Ishikawa (cell line): ENCODE results near the gene IRAK1.

Source experiments
- EP300 ChIP-seq: IDR thresholded peaks from 2 replicates; pipeline ENCODE4 v1.6.1; 2012; ENCODE audit warnings: borderline replicate concordance
- FOXM1 ChIP-seq: IDR thresholded peaks from 2 replicates; pipeline ENCODE4 v1.6.1; 2012; ENCODE audit warnings: low read depth, borderline replicate concordance
- TEAD4 ChIP-seq: IDR thresholded peaks from 2 replicates; pipeline ENCODE4 v1.6.1; 2012
- YY1 ChIP-seq: IDR thresholded peaks from 2 replicates; pipeline ENCODE4 v1.6.1; 2012; ENCODE audit warnings: low read depth
- ZBTB7A ChIP-seq: IDR thresholded peaks from 2 replicates; pipeline ENCODE4 v1.6.1; 2012; ENCODE audit warnings: low read depth

DNA sequence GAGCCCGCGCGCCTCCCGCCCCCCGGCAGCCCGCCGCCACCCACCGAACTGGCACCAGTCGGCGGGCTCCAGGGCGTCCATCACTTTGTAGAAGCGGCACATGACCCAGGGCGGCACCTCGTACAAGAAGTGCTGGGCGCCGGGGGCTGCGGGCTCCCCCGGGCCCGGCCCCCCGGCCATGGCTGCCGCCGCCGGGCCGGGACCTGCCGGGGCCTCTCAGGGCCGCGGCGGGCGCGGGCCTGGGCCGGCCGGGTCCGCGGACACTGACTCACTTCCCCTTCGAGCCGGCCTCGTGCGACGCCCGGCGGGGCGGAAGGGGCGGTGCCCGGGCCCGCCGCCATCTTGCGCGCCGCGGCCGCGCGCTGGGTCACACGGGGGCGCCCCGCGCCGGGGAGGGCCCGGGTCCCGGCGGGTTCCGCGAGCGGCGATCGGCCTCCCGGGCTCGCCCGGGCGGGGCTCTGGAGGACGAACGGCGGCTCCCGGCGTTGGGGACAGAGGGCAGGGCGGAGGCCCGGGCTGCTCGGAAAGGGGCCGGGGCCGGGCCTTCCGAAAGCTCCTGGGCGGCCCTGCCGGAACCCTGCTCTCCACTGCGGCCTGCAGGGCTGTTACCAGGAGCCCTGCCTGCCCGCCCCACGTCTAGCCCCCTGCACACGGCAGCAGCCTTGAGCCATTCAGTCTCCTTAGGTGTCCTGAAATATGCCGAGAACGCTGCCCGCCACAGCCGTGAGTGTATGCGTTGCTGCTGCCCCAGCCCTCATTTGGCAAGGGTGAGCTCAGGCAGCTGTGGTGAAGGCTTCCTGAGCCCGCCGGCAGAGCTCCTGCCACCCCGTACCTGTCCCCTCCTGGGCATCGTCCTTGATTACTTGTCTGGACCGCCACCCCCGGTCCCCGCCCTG, at the start of gene IRAK1:
- no peak for TF ChIP-seq EP300
- peak; percentile 74 for TF ChIP-seq YY1
- no peak for TF ChIP-seq TEAD4
- TF ChIP-seq ZBTB7A = no peak
- TF ChIP-seq FOXM1 = no peak
